Measurements from ENCODE around the gene CRIM1. TPM values are rescaled to one million over a fixed set of nuclear protein-coding genes. Genes with fewer than 3 reads are reported as not detected.
A peak's percentile ranks its signal among the peaks of the same experiment; 100 is the strongest.

Gene CRIM1
- total RNA-seq, 4 donors from 2014 or later = 140 to 429 (median 201) TPM

DNA sequence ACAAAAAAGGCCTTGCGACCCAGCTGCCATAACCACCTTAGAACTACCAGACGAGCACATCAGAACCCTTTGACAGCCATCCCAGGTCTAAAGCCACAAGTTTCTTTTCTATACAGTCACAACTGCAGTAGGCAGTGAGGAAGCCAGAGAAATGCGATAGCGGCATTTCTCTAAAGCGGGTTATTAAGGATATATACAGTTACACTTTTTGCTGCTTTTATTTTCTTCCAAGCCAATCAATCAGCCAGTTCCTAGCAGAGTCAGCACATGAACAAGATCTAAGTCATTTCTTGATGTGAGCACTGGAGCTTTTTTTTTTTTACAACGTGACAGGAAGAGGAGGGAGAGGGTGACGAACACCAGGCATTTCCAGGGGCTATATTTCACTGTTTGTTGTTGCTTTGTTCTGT lies 193.6 kb downstream of the CRIM1 start:
- H3K27me3 ChIP-seq = no peaks in the 10 kb centered on the region
- H3K36me3 ChIP-seq = peaks cover 34 to 93% (median 66%) of the 10 kb centered on the region in 4 donors
- WGBS = 66% methylated on average over 7 of the region's 7 CpGs
- H3K4me1 ChIP-seq = peaks cover 0 to 26% (median 6%) of the 10 kb centered on the region in 4 donors
- H3K9me3 ChIP-seq = no peaks in the 10 kb centered on the region
- H3K4me3 ChIP-seq = no peak overlapping the region
- intact Hi-C loops (cut with DNase I) = no loop called here
- DNase-seq (ENCODE audit: extremely low spot score) = no peak
- H3K27ac ChIP-seq (replicated peaks in 1 of 4) = peak overlapping the region in 2 of 4 donors; percentile 3 to 42
- no peak for TF ChIP-seq EP300 (IDR thresholded peaks at IDR 0.05)
- no peak for TF ChIP-seq POLR2AphosphoS5 (IDR thresholded peaks at IDR 0.05)
- no peak for TF ChIP-seq CTCF (IDR thresholded peaks at IDR 0.05)
- TF ChIP-seq POLR2A (IDR thresholded peaks at IDR 0.05; ENCODE audit: low read depth) = no peak

DNA sequence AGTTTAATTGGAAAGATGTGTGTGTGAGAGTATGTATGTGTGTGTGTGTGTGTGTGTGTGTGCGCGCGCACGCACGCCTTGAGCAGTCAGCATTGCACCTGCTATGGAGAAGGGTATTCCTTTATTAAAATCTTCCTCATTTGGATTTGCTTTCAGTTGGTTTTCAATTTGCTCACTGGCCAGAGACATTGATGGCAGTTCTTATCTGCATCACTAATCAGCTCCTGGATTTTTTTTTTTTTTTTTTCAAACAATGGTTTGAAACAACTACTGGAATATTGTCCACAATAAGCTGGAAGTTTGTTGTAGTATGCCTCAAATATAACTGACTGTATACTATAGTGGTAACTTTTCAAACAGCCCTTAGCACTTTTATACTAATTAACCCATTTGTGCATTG lies 194.4 kb downstream of the CRIM1 start:
- whole genome bisulfite sequencing = 92% methylated on average over 5 of the region's 5 CpGs
- peaks cover 0 to 18% (median 6%) of the 10 kb centered on the region in 4 donors for H3K4me1 ChIP-seq
- H3K27me3 ChIP-seq = no peaks in the 10 kb centered on the region
- DNase-seq (ENCODE audit: extremely low spot score) = no peak
- TF ChIP-seq POLR2AphosphoS5 (IDR thresholded peaks at IDR 0.05) (no peak), POLR2A (IDR thresholded peaks at IDR 0.05; ENCODE audit: low read depth) (no peak), EP300 (IDR thresholded peaks at IDR 0.05) (no peak), CTCF (IDR thresholded peaks at IDR 0.05) (no peak)
- H3K27ac ChIP-seq (replicated peaks in 1 of 4) = no peak overlapping the region
- intact Hi-C loops (cut with DNase I) = no loop called here
- H3K9me3 ChIP-seq = no peaks in the 10 kb centered on the region
- H3K36me3 ChIP-seq = peaks cover 40 to 92% (median 63%) of the 10 kb centered on the region in 4 donors
- H3K4me3 ChIP-seq = no peak overlapping the region

GRCh38 chr2:36553683-36554082 lies 198.1 kb downstream of the CRIM1 start:
- intact Hi-C loops (cut with DNase I) = no loop called here
- H3K4me3 ChIP-seq = no peak overlapping the region
- no peak overlapping the region for H3K27ac ChIP-seq (replicated peaks in 1 of 4)
- no peaks in the 10 kb centered on the region for H3K9me3 ChIP-seq
- DNase-seq (ENCODE audit: extremely low spot score) = no peak
- no peak for TF ChIP-seq CTCF (IDR thresholded peaks at IDR 0.05)
- TF ChIP-seq POLR2AphosphoS5 (IDR thresholded peaks at IDR 0.05) = peak in 1 of 2 donors; percentile 31
- H3K36me3 ChIP-seq = peaks cover 17 to 64% (median 46%) of the 10 kb centered on the region in 4 donors
- peaks cover 3 to 22% (median 16%) of the 10 kb centered on the region in 4 donors for H3K4me1 ChIP-seq
- WGBS = 72% methylated on average over 4 of the region's 4 CpGs
- H3K27me3 ChIP-seq = no peaks in the 10 kb centered on the region

DNA sequence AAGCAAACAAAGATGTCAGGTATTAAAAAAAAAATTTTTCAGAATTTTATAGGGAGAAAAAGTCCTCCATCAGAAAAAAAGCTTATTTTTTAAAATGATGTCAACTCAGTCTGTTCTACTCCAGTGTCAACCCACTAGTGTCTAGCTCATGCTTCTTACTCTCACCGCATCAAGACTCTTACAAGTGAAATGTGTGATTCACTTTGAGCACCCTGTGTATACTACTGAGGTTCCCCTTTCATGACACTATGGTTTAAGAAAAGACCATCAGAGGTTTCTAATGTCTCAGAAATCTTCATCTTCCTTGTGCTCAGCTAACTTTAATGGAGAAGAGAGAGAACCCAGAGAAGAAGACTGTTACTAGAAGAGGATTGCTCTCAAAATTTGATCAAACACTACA lies 199.0 kb downstream of the CRIM1 start:
- Histone ChIP-seq H3K27me3 (no peaks in the 10 kb centered on the region), H3K4me1 (peaks cover 0 to 16% (median 16%) of the 10 kb centered on the region in 4 donors), H3K27ac (replicated peaks in 1 of 4) (no peak overlapping the region), H3K36me3 (peaks cover 10 to 60% (median 38%) of the 10 kb centered on the region in 4 donors), H3K4me3 (no peak overlapping the region), H3K9me3 (no peaks in the 10 kb centered on the region)
- 91% methylated on average over 1 of the region's 1 CpG for WGBS
- TF ChIP-seq CTCF (IDR thresholded peaks at IDR 0.05) (no peak), POLR2AphosphoS5 (IDR thresholded peaks at IDR 0.05) (no peak), POLR2A (IDR thresholded peaks at IDR 0.05; ENCODE audit: low read depth) (no peak), EP300 (IDR thresholded peaks at IDR 0.05) (no peak)
- intact Hi-C loops (cut with DNase I) = no loop called here
- no peak for DNase-seq (ENCODE audit: extremely low spot score)

DNA sequence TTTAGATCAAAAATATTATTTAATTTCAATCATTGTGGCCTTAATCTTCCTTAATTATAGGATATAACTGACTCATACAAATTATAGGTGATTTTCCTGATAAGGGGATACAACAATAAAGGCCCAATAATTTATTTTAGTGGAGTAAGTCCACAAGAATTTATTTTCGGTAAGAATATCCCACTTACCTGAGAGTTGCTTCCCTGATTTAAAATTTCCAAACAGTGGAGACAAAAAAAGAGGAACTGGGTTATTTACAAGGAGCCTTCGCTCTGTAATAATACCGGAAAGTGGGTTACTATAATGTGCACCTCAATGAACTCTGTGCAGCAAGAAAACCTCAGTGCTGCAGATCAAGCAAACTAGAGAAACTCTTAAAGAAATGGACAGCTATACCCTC lies 200.2 kb downstream of the CRIM1 start:
- Histone ChIP-seq H3K4me3 (no peak overlapping the region), H3K9me3 (no peaks in the 10 kb centered on the region), H3K27me3 (no peaks in the 10 kb centered on the region), H3K27ac (replicated peaks in 1 of 4) (peak overlapping the region in 2 of 4 donors; percentile 10 to 23), H3K36me3 (peaks cover 10 to 62% (median 33%) of the 10 kb centered on the region in 4 donors), H3K4me1 (peaks cover 3 to 17% (median 16%) of the 10 kb centered on the region in 4 donors)
- DNase-seq (ENCODE audit: extremely low spot score) = no peak
- intact Hi-C loops (cut with DNase I) = no loop called here
- TF ChIP-seq POLR2AphosphoS5 (IDR thresholded peaks at IDR 0.05) (no peak), CTCF (IDR thresholded peaks at IDR 0.05) (no peak), EP300 (IDR thresholded peaks at IDR 0.05) (no peak), POLR2A (IDR thresholded peaks at IDR 0.05; ENCODE audit: low read depth) (no peak)
- WGBS = 85% methylated on average over 3 of the region's 3 CpGs
